ENCODE results near the gene ECEL1.

- no peak for TF ChIP-seq CTCF (IDR thresholded peaks at IDR 0.05)
- TF ChIP-seq POLR2A (IDR thresholded peaks at IDR 0.05): no peak
These were observed 39.3 kb downstream of the ECEL1 start for GRCh38 chr2:232448304-232448690.
